Mucosa of stomach (tissue), 1 donor: Measurements from ENCODE around the gene PALM.

Experiments
- H3K27me3 ChIP-seq: one replicate; pipeline ENCODE4 v1.7.0; 2013; ENCODE audit warnings: mild to moderate bottlenecking, low read length; ENCODE audit not compliant: control insufficient read depth, insufficient read depth
- H3K36me3 ChIP-seq: one replicate; pipeline ENCODE4 v1.7.0; 2013; ENCODE audit warnings: low read length; ENCODE audit not compliant: control insufficient read depth, insufficient read depth
- H3K4me1 ChIP-seq: one replicate; pipeline ENCODE4 v1.7.0; 2013; ENCODE audit warnings: mild to moderate bottlenecking, low read length; ENCODE audit not compliant: control insufficient read depth, insufficient read depth
- H3K4me3 ChIP-seq: one replicate; pipeline ENCODE4 v1.7.0; 2013; ENCODE audit warnings: low read length
- H3K9ac ChIP-seq: one replicate; pipeline ENCODE4 v1.7.0; 2013; ENCODE audit warnings: mild to moderate bottlenecking, low read length, moderate library complexity
- H3K9me3 ChIP-seq: one replicate; pipeline ENCODE4 v1.7.0; 2013; ENCODE audit warnings: mild to moderate bottlenecking, low read length, moderate library complexity; ENCODE audit not compliant: control insufficient read depth
- donor health status: Pancreatic carcinoma.

Gene PALM

DNA sequence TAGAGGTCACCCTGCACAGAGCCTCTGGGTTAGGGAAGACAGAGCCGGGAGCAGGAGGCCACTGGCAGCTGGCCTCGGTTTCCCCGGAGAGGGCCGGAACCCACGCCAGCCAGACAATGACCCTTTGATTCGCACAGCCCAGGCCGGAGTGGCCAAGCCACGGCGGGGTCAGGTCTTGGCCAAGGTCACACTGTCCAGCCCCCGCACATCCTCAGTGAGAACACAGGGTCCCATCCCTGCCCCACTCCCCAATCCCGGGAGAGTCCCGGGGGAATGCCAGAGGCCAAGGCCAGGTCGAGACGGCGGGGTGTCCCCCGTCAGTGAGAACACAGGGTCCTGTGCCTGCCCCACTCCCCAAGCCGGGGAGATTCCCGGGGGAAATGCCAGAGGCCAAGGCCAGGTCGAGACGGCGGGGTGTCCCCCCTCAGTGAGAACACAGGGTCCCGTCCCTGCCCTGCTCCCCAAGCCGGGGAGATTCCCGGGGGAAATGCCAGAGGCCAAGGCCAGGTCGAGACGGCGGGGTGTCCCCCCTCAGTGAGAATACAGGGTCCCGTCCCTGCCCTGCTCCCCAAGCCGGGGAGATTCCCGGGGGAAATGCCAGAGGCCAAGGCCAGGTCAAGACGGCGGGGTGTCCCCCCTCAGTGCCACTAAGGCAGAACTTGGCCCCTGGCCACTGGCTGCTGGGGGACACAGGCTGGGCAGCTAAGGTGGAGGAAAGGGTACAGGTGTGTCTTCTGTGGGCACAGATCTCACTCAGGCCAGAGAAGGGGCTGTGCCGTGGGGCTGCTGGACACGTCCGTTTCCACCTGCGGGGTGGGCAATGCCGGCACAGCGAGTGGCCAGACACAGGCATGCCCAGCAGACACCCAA lies 34.2 kb upstream of the PALM start:
- H3K36me3 ChIP-seq = no peaks in the 10 kb centered on the region
- no peaks in the 10 kb centered on the region for H3K9me3 ChIP-seq
- H3K4me3 ChIP-seq = no peak overlapping the region
- peaks cover 10% of the 10 kb centered on the region for H3K4me1 ChIP-seq
- H3K9ac ChIP-seq = no peak overlapping the region
- peaks cover 33% of the 10 kb centered on the region for H3K27me3 ChIP-seq

DNA sequence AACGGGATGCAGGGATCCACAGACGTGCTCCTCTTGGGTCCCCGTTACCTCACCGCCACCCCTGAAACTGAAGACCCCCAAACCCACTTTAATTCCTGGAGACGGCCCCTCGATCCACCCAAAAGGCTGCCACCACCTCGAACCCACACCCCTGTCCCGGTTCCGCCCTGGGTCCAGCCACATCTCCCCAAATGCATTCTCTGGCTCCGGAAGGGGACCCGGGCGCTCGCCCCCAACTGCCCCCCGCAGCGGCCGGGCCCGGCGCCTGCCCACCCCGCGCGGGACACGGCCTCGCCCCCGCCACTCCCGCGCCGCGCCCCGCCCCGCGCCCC lies 32.8 kb upstream of the PALM start:
- H3K4me1 ChIP-seq = peaks cover 10% of the 10 kb centered on the region

DNA sequence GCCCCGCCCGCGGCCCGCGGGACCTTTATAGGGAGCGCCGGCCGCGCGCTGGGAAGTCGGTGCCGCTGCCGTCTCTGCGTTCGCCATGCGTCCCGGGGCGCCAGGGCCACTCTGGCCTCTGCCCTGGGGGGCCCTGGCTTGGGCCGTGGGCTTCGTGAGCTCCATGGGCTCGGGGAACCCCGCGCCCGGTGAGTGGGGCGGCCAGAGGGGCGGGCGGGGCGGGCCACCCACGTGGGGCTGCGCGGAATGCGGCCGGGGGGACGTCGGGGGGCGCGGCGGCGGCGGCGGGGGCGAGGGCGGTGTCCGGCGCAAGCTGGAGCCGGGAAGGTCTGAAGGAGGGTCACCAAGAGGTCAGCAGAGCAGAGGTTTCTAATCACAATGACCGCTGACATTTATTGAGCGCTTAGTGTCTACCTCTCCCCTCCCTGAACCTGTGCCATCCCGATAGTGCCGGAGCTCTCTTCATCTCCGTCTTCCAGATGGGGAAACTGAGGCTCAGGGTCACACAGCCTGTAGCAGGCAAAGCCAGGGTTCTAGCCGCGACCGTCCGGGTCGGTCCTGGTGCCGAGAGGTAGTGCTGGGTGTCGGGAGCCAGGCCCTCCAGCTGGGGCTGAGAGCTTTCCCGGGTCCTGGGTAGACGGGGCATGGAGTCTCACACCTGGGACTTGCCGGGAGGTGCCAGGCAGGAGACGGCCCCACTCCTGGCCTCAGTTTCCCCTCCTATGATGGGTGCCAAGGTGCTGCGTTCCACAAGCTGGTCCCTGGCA lies 32.2 kb upstream of the PALM start, which contains the start of gene FSTL3:
Gene FSTL3, plus strand, starts transcription at position 54 of the 767 bp plus-strand sequence. Its CDS starts 32 bp downstream, at position 86.
- Histone ChIP-seq H3K27me3 (peaks cover 33% of the 10 kb centered on the region), H3K4me1 (peaks cover 10% of the 10 kb centered on the region), H3K4me3 (no peak within 1 kb of the TSS), H3K36me3 (no peaks in the 10 kb centered on the region), H3K9ac (peak within 1 kb of the TSS; percentile 59), H3K9me3 (no peaks in the 10 kb centered on the region)

More for the DNA sequence above, 32.8 kb upstream of the PALM start:
- H3K9me3 ChIP-seq = no peaks in the 10 kb centered on the region
- H3K36me3 ChIP-seq = no peaks in the 10 kb centered on the region
- peaks cover 33% of the 10 kb centered on the region for H3K27me3 ChIP-seq
- no peak overlapping the region for H3K4me3 ChIP-seq
- no peak overlapping the region for H3K9ac ChIP-seq

DNA sequence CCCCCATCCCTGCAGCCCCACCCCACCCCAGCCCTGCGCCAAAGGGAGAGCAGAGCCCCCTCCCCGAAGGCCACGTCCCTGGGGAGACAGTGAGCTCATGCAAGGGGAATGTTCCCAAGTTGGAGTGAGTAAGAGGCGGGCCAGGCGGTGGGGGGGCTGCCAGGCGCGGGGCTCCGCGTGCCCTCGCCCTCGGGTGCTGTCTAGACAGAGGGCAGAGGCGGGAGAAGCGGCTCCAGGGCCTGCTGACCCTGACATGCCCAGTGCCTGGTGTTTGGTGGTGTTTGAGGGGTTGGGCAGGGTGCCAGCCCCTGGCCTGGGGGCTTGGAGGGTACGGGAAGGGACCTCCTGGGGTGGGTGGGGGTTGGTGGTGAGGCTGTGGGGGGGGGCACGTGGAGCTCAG lies 31.5 kb upstream of the PALM start:
- no peaks in the 10 kb centered on the region for H3K36me3 ChIP-seq
- H3K4me3 ChIP-seq = no peak overlapping the region
- H3K9me3 ChIP-seq = no peaks in the 10 kb centered on the region
- H3K9ac ChIP-seq = peak overlapping the region; percentile 59
- peaks cover 33% of the 10 kb centered on the region for H3K27me3 ChIP-seq
- H3K4me1 ChIP-seq = peaks cover 10% of the 10 kb centered on the region

DNA sequence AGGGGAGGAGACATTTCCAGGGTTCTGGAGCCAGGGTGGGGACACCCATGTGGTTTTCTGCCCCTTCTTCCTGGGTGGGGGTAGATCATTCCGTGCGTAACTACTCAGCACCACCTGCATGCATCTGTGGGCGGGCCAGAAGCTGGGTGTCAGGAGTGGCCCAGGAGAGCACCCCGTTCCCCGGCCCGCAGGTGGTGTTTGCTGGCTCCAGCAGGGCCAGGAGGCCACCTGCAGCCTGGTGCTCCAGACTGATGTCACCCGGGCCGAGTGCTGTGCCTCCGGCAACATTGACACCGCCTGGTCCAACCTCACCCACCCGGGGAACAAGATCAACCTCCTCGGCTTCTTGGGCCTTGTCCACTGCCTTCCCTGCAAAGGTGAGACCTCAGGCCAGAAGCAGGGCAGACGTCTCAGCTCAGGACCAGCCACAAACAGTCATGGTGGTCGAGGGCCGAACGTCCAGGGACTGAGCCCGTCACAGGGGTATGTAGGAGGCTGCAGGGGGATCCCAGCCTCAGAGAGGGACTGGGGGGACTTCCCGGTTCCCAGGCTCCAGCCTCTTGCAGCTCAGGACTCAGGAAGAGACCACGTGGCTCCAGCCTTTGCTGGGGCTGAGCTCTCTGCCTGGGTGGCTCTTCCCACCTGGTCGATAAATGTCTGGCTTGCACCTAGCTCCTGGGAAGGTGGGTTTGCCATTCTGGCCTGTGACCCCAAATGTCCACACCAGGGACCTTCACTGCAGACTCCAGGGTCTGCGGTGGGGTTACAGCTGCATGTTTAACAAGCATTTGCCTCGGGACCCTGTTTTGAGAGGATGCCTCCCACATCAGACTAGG lies 30.9 kb upstream of the PALM start:
- Histone ChIP-seq H3K9me3 (no peaks in the 10 kb centered on the region), H3K4me3 (no peak overlapping the region), H3K27me3 (peaks cover 33% of the 10 kb centered on the region), H3K4me1 (peaks cover 10% of the 10 kb centered on the region), H3K36me3 (no peaks in the 10 kb centered on the region), H3K9ac (no peak overlapping the region)

DNA sequence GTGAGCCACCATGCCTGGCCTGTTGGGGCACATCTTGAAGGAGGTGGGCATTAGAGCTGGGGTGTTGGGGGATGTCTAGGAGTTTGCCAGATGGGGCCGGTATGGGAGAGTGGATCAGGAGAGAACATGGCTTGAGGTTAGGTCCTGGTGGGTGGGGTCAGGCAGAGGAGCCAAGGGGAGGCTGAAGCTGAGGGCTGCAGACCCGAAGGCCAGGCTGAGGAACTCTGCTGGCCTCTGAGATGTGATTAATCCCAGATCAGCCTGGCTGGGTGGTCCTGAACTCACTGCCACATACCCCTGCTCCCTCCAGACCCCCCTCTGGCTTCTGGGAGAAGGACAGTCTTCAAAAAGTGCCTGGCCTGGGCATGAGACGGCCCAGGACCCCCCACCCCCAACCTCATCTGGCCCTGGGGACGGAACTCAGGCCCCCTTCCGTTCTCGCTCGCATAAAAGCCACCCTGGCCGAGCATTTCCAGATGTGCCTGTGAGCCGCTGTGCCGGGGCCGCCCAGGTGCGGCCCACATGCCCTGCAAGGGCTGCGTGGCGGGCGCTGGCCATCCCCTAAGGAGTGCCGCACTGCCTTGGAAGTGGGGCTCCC lies 29.8 kb upstream of the PALM start:
- H3K4me3 ChIP-seq = no peak overlapping the region
- H3K9ac ChIP-seq = no peak overlapping the region
- H3K27me3 ChIP-seq = peaks cover 33% of the 10 kb centered on the region
- H3K4me1 ChIP-seq = peaks cover 10% of the 10 kb centered on the region
- no peaks in the 10 kb centered on the region for H3K36me3 ChIP-seq
- H3K9me3 ChIP-seq = no peaks in the 10 kb centered on the region

DNA sequence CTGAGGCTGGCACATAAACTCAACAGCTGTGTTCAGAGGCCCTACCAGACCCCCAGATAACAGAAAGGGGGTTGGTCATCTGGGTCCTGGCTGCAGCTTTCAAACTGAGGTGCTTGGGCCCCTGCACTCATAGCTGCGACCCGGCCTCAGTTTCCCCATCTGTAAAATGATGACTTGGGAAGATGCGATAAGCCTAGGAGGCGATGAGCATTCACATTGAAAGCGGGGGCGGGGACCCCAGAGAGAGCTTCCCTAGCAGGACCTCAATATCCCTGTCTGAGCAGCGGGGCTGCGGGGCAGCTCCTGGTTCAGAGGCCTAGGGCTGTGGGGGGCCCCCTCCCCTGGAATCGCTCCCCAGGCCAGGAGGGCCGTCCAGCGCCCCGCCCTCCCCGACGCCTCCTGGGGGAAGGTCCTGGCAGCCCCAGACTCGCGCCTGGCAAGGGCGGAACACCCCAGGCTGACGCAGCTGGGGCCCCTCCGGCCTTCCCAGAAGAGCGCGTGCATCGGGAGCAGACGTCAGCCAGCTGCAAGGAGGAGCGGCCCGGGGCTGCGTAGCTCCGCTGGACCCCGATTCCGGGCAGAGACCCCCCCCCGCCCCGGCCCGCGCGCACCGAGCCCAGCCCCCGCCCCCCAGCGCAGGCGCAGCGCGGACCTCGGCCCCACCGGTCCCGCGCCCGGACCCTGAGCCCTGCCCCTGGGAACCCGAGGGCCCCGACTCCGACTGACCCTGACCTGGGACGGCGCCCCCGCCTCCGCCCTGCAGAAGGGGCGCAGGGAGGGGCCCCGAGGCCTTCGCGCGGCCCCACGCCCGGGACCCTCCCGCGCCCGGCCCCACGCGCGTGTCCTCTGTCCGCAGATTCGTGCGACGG lies 29.1 kb upstream of the PALM start:
- Histone ChIP-seq H3K4me3 (no peak overlapping the region), H3K9me3 (no peaks in the 10 kb centered on the region), H3K9ac (peak overlapping the region; percentile 61), H3K36me3 (no peaks in the 10 kb centered on the region), H3K4me1 (peaks cover 10% of the 10 kb centered on the region), H3K27me3 (peaks cover 31% of the 10 kb centered on the region)

DNA sequence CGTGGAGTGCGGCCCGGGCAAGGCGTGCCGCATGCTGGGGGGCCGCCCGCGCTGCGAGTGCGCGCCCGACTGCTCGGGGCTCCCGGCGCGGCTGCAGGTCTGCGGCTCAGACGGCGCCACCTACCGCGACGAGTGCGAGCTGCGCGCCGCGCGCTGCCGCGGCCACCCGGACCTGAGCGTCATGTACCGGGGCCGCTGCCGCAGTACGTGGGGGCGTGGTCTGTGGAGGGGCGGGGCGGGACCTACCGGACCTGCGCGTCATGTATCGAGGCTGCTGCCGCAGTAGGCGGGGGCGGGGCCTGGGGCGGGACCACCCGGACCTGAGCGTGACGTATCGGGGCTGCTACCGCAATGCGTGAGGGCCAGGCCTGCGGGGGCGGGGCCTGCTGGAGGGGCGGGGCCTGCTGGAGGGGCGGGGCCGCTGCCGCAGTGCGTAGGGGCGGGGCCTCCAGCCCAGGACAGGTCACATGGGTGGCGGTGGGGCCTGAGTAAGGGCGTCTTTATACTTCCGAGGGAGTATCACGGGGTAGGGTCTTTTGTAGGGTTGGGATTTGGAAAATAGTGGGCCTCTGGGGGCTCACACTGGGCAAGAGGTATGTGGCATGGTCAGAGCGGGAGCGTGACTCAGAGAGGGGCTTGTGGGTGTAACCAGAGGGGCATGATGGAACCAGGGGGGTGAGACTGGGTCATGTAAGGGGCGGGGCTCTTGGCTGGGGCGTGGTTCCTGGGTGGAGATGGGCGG lies 28.3 kb upstream of the PALM start:
- H3K9ac ChIP-seq = peak overlapping the region; percentile 74

DNA sequence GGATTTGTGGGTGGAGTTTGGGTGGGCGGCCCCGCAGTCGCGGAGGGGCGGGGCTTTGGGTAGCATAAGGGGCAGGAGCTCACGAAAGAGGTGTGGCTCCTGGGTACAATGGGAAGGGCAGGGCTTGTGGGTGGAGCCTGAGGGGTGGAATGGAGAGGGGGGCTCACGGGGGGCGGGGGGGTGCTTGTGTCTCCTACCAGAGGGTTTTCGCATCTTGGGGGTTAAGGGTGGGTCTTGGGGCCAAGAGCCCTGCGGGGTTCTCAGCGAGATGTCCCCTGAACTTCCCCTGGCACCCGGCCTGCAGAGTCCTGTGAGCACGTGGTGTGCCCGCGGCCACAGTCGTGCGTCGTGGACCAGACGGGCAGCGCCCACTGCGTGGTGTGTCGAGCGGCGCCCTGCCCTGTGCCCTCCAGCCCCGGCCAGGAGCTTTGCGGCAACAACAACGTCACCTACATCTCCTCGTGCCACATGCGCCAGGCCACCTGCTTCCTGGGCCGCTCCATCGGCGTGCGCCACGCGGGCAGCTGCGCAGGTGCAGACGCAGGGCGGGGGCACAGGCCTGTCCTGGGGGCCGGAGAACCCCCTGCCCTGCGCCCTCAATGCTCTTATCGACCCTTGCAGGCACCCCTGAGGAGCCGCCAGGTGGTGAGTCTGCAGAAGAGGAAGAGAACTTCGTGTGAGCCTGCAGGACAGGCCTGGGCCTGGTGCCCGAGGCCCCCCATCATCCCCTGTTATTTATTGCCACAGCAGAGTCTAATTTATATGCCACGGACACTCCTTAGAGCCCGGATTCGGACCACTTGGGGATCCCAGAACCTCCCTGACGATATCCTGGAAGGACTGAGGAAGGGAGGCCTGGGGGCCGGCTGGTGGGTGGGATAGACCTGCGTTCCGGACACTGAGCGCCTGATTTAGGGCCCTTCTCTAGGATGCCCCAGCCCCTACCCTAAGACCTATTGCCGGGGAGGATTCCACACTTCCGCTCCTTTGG lies 27.4 kb upstream of the PALM start:
- Histone ChIP-seq H3K9ac (peak overlapping the region; percentile 74), H3K4me1 (peaks cover 6% of the 10 kb centered on the region), H3K36me3 (no peaks in the 10 kb centered on the region), H3K9me3 (no peaks in the 10 kb centered on the region), H3K27me3 (peaks cover 19% of the 10 kb centered on the region), H3K4me3 (no peak overlapping the region)

More for the DNA sequence above, 28.3 kb upstream of the PALM start:
- H3K4me3 ChIP-seq = no peak overlapping the region
- H3K36me3 ChIP-seq = no peaks in the 10 kb centered on the region
- H3K9me3 ChIP-seq = no peaks in the 10 kb centered on the region
- H3K4me1 ChIP-seq = peaks cover 10% of the 10 kb centered on the region
- H3K27me3 ChIP-seq = peaks cover 23% of the 10 kb centered on the region
